HCT116 (cell line): ENCODE results near the gene POFUT1.

Experiments
- EZH2 ChIP-seq: fragments of 200-600 bp; sonication (generic); IDR thresholded peaks from 2 replicates; pipeline ENCODE4 v1.6.1; 2017; ENCODE audit warnings: antibody characterized with exemption, mixed run types
- FOSL1 ChIP-seq: IDR thresholded peaks from 2 replicates; pipeline ENCODE4 v1.6.1; 2012; ENCODE audit warnings: low read depth
- POLR2A ChIP-seq: IDR thresholded peaks from 2 replicates; pipeline ENCODE4 v1.7.0; 2011; ENCODE audit warnings: borderline replicate concordance; ENCODE audit not compliant: insufficient read depth, insufficient read length; ENCODE audit errors: extremely low read depth
- POLR2AphosphoS5 ChIP-seq: IDR thresholded peaks from 2 replicates; pipeline ENCODE4 v1.6.1; 2011; ENCODE audit warnings: mild to moderate bottlenecking, low read depth, low read length, moderate library complexity
- TCF7L2 ChIP-seq: IDR thresholded peaks from 2 replicates; pipeline ENCODE4 v1.7.0; 2011; ENCODE audit warnings: borderline replicate concordance, inconsistent platforms; ENCODE audit not compliant: insufficient read depth, insufficient read length; ENCODE audit errors: extremely low read depth
- ZFX ChIP-seq: fragments of 450-650 bp; IDR thresholded peaks from 2 replicates; pipeline ENCODE4 v1.6.1; 2017
- TF ChIP-seq, protein P1 (sequence below), 3 experiments: fragments of 200-600 bp in 1 of 3; sonication (generic) in 1 of 3; IDR thresholded peaks in 2 of 3; conservative IDR thresholded peaks in 1 of 3; 2 replicates each; pipeline ENCODE4 v1.5.1; 2012 to 2017; ENCODE audit warnings: low read depth in 2 of 3, low read length in 2 of 3, antibody characterized with exemption in 1 of 3, borderline replicate concordance in 1 of 3, control low read depth in 1 of 3, mild to moderate bottlenecking in 1 of 3, mixed read lengths in 1 of 3, mixed run types in 1 of 3, moderate library complexity in 1 of 3; ENCODE audit not compliant: insufficient read depth in 1 of 3
- TF ChIP-seq, protein P2 (sequence below): IDR thresholded peaks from 2 replicates; pipeline ENCODE4 v1.6.1; 2011; ENCODE audit warnings: mild to moderate bottlenecking, low read length, moderate library complexity; ENCODE audit not compliant: insufficient replicate concordance; ENCODE audit errors: extremely low read depth
- TF ChIP-seq, protein P3 (sequence below): IDR thresholded peaks from 2 replicates; pipeline ENCODE4 v1.6.1; 2012

DNA sequence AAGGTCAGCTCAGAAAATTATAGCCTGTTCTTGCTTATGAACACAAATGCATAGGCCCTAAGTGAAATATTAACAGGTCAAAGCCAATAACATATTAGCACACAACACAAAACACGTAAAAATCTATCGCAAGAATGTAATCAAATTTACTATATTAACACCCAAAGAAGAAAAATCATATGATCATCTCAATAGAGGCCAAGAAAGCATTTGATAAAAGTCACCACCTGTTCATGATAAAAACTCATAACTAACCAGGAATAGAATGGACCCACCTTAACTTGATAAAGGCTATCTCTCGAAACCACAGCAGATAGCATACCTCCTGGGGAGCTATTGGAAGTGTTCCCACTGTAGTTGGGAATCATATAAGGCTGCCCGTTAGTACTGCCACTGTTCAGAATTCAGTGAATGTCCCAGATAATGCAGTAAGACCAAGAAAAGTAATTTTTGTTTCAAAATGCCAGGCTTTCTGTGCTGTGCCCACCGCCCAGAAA, 21.6 kb downstream of the POFUT1 start:
- TF ChIP-seq, protein P1, sequence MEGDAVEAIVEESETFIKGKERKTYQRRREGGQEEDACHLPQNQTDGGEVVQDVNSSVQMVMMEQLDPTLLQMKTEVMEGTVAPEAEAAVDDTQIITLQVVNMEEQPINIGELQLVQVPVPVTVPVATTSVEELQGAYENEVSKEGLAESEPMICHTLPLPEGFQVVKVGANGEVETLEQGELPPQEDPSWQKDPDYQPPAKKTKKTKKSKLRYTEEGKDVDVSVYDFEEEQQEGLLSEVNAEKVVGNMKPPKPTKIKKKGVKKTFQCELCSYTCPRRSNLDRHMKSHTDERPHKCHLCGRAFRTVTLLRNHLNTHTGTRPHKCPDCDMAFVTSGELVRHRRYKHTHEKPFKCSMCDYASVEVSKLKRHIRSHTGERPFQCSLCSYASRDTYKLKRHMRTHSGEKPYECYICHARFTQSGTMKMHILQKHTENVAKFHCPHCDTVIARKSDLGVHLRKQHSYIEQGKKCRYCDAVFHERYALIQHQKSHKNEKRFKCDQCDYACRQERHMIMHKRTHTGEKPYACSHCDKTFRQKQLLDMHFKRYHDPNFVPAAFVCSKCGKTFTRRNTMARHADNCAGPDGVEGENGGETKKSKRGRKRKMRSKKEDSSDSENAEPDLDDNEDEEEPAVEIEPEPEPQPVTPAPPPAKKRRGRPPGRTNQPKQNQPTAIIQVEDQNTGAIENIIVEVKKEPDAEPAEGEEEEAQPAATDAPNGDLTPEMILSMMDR (IDR thresholded peaks at IDR 0.05 in 2 of 3, conservative IDR thresholded peaks at IDR 0.05 in 1 of 3; ENCODE audit: borderline replicate concordance in 1 of 3, insufficient read depth in 1 of 3, low read depth in 2 of 3, low read length in 2 of 3), result no peak
- TF ChIP-seq, protein P2, sequence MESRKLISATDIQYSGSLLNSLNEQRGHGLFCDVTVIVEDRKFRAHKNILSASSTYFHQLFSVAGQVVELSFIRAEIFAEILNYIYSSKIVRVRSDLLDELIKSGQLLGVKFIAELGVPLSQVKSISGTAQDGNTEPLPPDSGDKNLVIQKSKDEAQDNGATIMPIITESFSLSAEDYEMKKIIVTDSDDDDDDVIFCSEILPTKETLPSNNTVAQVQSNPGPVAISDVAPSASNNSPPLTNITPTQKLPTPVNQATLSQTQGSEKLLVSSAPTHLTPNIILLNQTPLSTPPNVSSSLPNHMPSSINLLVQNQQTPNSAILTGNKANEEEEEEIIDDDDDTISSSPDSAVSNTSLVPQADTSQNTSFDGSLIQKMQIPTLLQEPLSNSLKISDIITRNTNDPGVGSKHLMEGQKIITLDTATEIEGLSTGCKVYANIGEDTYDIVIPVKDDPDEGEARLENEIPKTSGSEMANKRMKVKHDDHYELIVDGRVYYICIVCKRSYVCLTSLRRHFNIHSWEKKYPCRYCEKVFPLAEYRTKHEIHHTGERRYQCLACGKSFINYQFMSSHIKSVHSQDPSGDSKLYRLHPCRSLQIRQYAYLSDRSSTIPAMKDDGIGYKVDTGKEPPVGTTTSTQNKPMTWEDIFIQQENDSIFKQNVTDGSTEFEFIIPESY, result no peak
- TF ChIP-seq EZH2, result no peak
- TF ChIP-seq FOSL1, result no peak
- TF ChIP-seq, protein P3, sequence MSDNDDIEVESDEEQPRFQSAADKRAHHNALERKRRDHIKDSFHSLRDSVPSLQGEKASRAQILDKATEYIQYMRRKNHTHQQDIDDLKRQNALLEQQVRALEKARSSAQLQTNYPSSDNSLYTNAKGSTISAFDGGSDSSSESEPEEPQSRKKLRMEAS, result no peak
- no peak for TF ChIP-seq POLR2A
- no peak for TF ChIP-seq TCF7L2
- no peak for TF ChIP-seq POLR2AphosphoS5
- no peak for TF ChIP-seq ZFX
